Measurements from ENCODE around the gene CHN2.

Gene CHN2

DNA sequence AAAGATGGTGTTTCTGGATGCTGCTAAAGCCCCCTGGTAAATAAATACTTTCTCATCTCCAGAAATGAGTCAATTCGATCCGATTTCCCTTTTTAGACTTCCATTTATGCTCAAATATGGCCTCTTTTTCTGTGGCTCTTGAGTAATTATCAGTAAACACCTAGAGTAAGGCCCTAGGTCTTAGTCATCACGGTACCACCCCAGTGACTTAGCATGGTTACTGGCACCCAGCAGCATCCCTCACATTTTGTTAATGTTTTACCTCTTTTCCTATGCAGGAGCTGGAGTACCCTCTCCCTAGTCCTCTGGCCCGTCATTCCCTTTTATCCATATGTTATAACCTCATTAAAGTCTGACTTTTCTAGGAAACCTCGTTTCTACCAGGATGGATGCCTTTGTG lies 19.5 kb downstream of the CHN2 start:
- H3K36me3 ChIP-seq: no peaks in the 10 kb centered on the region
- H3K4me1 ChIP-seq: no peaks in the 10 kb centered on the region
- intact Hi-C loops (cut with DNase I; ENCODE audit: low total_unique reads): no loop called here
- TF ChIP-seq, protein P1, sequence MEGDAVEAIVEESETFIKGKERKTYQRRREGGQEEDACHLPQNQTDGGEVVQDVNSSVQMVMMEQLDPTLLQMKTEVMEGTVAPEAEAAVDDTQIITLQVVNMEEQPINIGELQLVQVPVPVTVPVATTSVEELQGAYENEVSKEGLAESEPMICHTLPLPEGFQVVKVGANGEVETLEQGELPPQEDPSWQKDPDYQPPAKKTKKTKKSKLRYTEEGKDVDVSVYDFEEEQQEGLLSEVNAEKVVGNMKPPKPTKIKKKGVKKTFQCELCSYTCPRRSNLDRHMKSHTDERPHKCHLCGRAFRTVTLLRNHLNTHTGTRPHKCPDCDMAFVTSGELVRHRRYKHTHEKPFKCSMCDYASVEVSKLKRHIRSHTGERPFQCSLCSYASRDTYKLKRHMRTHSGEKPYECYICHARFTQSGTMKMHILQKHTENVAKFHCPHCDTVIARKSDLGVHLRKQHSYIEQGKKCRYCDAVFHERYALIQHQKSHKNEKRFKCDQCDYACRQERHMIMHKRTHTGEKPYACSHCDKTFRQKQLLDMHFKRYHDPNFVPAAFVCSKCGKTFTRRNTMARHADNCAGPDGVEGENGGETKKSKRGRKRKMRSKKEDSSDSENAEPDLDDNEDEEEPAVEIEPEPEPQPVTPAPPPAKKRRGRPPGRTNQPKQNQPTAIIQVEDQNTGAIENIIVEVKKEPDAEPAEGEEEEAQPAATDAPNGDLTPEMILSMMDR (IDR thresholded peaks at IDR 0.05): no peak
- H3K27ac ChIP-seq: no peak overlapping the region
- H3K27me3 ChIP-seq: no peaks in the 10 kb centered on the region
- no peaks in the 10 kb centered on the region for H3K9me3 ChIP-seq
- no peak overlapping the region for H3K4me3 ChIP-seq
- no peak for DNase-seq

GRCh38 chr7:29214816-29215215 lies 20.2 kb downstream of the CHN2 start:
- intact Hi-C loops (cut with DNase I; ENCODE audit: low total_unique reads): no loop called here
- TF ChIP-seq, protein P1 (IDR thresholded peaks at IDR 0.05): no peak
- Histone ChIP-seq H3K27me3 (no peaks in the 10 kb centered on the region), H3K36me3 (no peaks in the 10 kb centered on the region), H3K4me1 (no peaks in the 10 kb centered on the region), H3K27ac (no peak overlapping the region), H3K9me3 (no peaks in the 10 kb centered on the region), H3K4me3 (no peak overlapping the region)
- DNase-seq: no peak

- H3K4me3 ChIP-seq: no peak overlapping the region
- no peak for DNase-seq
- TF ChIP-seq, protein P1 (IDR thresholded peaks at IDR 0.05): no peak
- no peaks in the 10 kb centered on the region for H3K4me1 ChIP-seq
- H3K27me3 ChIP-seq: no peaks in the 10 kb centered on the region
- H3K36me3 ChIP-seq: no peaks in the 10 kb centered on the region
- intact Hi-C loops (cut with DNase I; ENCODE audit: low total_unique reads): no loop called here
- no peaks in the 10 kb centered on the region for H3K9me3 ChIP-seq
- H3K27ac ChIP-seq: no peak overlapping the region
Measured at GRCh38 chr7:29216128-29216527, 21.6 kb downstream of the CHN2 start.

DNA sequence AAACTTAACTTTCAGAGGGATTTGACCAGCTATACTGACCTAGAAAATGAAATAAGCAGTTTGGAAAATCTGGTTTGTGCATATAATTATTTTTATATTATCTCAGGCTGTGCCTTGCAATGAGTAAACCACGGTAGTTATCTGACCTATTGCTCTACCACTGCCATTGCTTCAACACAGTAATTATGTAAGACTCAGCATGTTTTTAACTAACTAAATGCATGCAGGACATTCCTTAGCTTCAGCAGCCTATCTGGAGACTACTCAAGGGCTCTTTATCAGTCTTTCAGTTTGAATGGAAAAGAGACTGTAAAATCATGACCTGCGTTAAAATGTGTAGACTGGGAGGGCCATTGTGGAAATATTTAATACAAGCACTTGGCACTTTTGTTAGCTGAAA lies 22.5 kb downstream of the CHN2 start:
- Histone ChIP-seq H3K27me3 (no peaks in the 10 kb centered on the region), H3K9me3 (no peaks in the 10 kb centered on the region), H3K27ac (no peak overlapping the region), H3K36me3 (no peaks in the 10 kb centered on the region), H3K4me1 (no peaks in the 10 kb centered on the region), H3K4me3 (no peak overlapping the region)
- intact Hi-C loops (cut with DNase I; ENCODE audit: low total_unique reads): no loop called here
- TF ChIP-seq, protein P1 (IDR thresholded peaks at IDR 0.05): no peak
- DNase-seq: no peak

GRCh38 chr7:29224726-29225125 lies 30.2 kb downstream of the CHN2 start:
- Histone ChIP-seq H3K4me1 (no peaks in the 10 kb centered on the region), H3K27me3 (no peaks in the 10 kb centered on the region), H3K9me3 (no peaks in the 10 kb centered on the region), H3K4me3 (no peak overlapping the region), H3K27ac (no peak overlapping the region), H3K36me3 (no peaks in the 10 kb centered on the region)
- TF ChIP-seq, protein P1 (IDR thresholded peaks at IDR 0.05): no peak
- intact Hi-C loops (cut with DNase I; ENCODE audit: low total_unique reads): no loop called here
- no peak for DNase-seq

- Histone ChIP-seq H3K27me3 (no peaks in the 10 kb centered on the region), H3K36me3 (no peaks in the 10 kb centered on the region), H3K4me1 (no peaks in the 10 kb centered on the region), H3K4me3 (no peak overlapping the region), H3K27ac (no peak overlapping the region), H3K9me3 (no peaks in the 10 kb centered on the region)
- intact Hi-C loops (cut with DNase I; ENCODE audit: low total_unique reads): no loop called here
- no peak for DNase-seq
- TF ChIP-seq, protein P1 (IDR thresholded peaks at IDR 0.05): no peak
Measured at GRCh38 chr7:29228289-29229011, 33.9 kb downstream of the CHN2 start.

Measured in tibial artery (tissue), 4 donors.